K562 (cell line): ENCODE results near the gene PPP1R14B. TPM values are rescaled to one million over a fixed set of nuclear protein-coding genes. Genes with fewer than 3 reads are reported as not detected.

ENCODE experiments used
- EP300 ChIP-seq: IDR thresholded peaks from 2 replicates; pipeline ENCODE4 v1.6.1; 2012; ENCODE audit warnings: low read length, improper control_type of control experiment
- KAT7 ChIP-seq: sonication (generic); formaldehyde crosslinking; IDR thresholded peaks from 2 replicates; pipeline ENCODE4 v1.8.0; 2022; ENCODE audit warnings: missing genetic modification reagents, mild to moderate bottlenecking, borderline replicate concordance
- KLF16 ChIP-seq: IDR thresholded peaks from 2 replicates; pipeline ENCODE4 v1.6.1; 2016; ENCODE audit warnings: antibody characterized with exemption
- MXI1 ChIP-seq: IDR thresholded peaks from 2 replicates; pipeline ENCODE4 v1.6.1; 2011; ENCODE audit warnings: low read depth, mild to moderate bottlenecking, improper control_type of control experiment, low read length
- NR1H2 ChIP-seq: sonication (generic); formaldehyde crosslinking; IDR thresholded peaks from 2 replicates; pipeline ENCODE4 v1.4.0; 2020; ENCODE audit warnings: mild to moderate bottlenecking, missing genetic modification reagents
- SP1 ChIP-seq: sonication (generic); formaldehyde crosslinking; IDR thresholded peaks from 2 replicates; pipeline ENCODE4 v1.8.1; 2022; ENCODE audit warnings: mild to moderate bottlenecking, missing genetic modification reagents
- SUPT5H ChIP-seq: fragments of 450-650 bp; IDR thresholded peaks from 2 replicates; pipeline ENCODE4 v1.6.1; 2016
- polyA plus RNA-seq, 8 experiments: library from polyadenylated mRNA; depleted of rRNA in 4 of 8; stranded (reverse) in 5 of 8; unstranded in 3 of 8; fragments of >200 nt; fragmentation: Nextera tagmentation in 2 of 8; fragmentation: Illumina TruSeq in 1 of 8; extraction: Ambion mirVana in 2 of 8; extraction: Trizol in 1 of 8; gene quantifications; 2 replicates each; pipeline versions ENCODE4 v1.2.1 to v1.2.3, GENCODE V29; 2011 to 2014; ENCODE audit warnings: inconsistent platforms in 1 of 8, missing spikeins in 1 of 8
- total RNA-seq, 7 experiments: library from RNA; depleted of rRNA in 6 of 7; stranded (reverse); fragments of >200 nt in 6 of 7; fragmentation: Illumina TruSeq in 2 of 7; extraction: Trizol in 2 of 7; gene quantifications; 2 replicates each; pipeline versions ENCODE4 v1.2.1 to v1.2.3, GENCODE V29; 2011 to 2021; ENCODE audit warnings: low replicate concordance in 1 of 7
- TF ChIP-seq, protein P1 (sequence below): IDR thresholded peaks from 2 replicates; pipeline ENCODE4 v1.6.1; 2011; ENCODE audit warnings: borderline replicate concordance, low read depth, mild to moderate bottlenecking, moderate library complexity, low read length; ENCODE audit not compliant: insufficient read depth, poor library complexity, severe bottlenecking
- TF ChIP-seq, protein P2 (sequence below): fragments of 250-450 bp; sonication (Bioruptor Pico); IDR thresholded peaks from 2 replicates; pipeline ENCODE4 v1.5.0; 2021
- TF ChIP-seq, protein P3 (sequence below): conservative IDR thresholded peaks from 2 replicates; pipeline ENCODE4 v1.6.1; 2011; ENCODE audit warnings: low read depth, mild to moderate bottlenecking, low read length; ENCODE audit not compliant: control insufficient read depth

The PPP1R14B gene
- total and polyA plus RNA-seq, 9 of the 15 experiments (the other 6 are each of a cell fraction or from before 2014, with no cell fraction given) = 7.7 to 566 (median 212) TPM

DNA sequence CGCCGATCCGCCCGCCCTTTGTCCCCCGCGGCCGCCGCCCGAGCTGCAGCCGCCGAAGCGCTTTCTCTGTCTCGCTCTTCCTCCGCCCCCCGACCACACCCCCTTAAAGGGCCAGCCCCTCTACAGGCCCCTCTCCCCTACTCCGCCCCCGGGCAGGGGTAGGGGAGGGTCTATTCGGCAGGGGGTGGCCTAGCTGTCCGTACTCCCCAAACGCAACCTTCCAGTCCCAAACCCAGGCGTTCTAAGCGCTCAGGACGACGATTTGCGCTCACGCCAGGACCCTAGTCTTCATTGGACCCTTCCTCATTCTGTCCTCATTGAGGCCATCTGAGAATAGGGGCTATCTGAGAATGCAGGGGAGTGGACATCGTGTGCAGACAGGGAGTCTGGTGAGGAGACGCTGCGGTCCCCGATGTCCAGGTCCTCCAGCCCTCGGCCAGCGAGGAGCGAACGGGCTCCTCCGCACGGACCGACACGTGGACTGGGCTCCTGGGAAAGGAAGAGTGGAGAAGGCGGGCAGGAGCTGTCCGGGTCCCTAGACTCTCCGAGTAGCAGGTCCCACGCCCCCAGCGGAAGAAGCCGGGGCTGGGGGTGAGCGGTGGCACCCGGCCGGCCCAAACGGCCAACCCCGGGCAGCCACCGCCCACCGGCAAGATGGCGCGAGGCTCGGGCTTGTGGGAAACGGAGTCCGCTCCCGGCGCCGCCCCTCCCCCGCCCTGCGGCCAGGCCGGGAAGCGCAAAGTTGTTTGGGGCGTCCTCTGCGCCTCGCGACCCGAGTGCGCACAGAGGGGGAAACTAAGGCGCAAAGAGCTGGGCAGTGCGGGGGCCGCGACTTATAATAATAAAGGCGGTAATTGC lies at the start of gene PPP1R14B (continued):
- TF ChIP-seq, protein P1, sequence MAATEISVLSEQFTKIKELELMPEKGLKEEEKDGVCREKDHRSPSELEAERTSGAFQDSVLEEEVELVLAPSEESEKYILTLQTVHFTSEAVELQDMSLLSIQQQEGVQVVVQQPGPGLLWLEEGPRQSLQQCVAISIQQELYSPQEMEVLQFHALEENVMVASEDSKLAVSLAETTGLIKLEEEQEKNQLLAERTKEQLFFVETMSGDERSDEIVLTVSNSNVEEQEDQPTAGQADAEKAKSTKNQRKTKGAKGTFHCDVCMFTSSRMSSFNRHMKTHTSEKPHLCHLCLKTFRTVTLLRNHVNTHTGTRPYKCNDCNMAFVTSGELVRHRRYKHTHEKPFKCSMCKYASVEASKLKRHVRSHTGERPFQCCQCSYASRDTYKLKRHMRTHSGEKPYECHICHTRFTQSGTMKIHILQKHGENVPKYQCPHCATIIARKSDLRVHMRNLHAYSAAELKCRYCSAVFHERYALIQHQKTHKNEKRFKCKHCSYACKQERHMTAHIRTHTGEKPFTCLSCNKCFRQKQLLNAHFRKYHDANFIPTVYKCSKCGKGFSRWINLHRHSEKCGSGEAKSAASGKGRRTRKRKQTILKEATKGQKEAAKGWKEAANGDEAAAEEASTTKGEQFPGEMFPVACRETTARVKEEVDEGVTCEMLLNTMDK = peak; percentile 89
- TF ChIP-seq KAT7 (CRISPR knock-in tag) (peak; percentile 17), EP300 (peak; percentile 24), NR1H2 (CRISPR knock-in tag) (peak; percentile 65; the same call in 1 of the 2 replicates), KLF16 (0 out of 2 replicates have a peak, but pooled peaks have one; percentile 3), SP1 (CRISPR knock-in tag) (peak; percentile 61; the same call in 1 of the 2 replicates), SUPT5H (peak; percentile 87), MXI1 (peak; percentile 63)
- TF ChIP-seq, protein P2, sequence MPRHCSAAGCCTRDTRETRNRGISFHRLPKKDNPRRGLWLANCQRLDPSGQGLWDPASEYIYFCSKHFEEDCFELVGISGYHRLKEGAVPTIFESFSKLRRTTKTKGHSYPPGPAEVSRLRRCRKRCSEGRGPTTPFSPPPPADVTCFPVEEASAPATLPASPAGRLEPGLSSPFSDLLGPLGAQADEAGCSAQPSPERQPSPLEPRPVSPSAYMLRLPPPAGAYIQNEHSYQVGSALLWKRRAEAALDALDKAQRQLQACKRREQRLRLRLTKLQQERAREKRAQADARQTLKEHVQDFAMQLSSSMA (CRISPR knock-in tag) = peak; percentile 18; the same call in 1 of the 2 replicates
- TF ChIP-seq, protein P3, sequence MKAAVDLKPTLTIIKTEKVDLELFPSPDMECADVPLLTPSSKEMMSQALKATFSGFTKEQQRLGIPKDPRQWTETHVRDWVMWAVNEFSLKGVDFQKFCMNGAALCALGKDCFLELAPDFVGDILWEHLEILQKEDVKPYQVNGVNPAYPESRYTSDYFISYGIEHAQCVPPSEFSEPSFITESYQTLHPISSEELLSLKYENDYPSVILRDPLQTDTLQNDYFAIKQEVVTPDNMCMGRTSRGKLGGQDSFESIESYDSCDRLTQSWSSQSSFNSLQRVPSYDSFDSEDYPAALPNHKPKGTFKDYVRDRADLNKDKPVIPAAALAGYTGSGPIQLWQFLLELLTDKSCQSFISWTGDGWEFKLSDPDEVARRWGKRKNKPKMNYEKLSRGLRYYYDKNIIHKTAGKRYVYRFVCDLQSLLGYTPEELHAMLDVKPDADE = peak; percentile 98
